ENCODE results near the gene YWHAG. TPM values are rescaled to one million over a fixed set of nuclear protein-coding genes. Genes with fewer than 3 reads are reported as not detected.
A peak's percentile ranks its signal among the peaks of the same experiment; 100 is the strongest.

YWHAG gene
- total and polyA plus RNA-seq, 2 of the 13 experiments (the other 11 are each of a cell fraction or from before 2014, with no cell fraction given): 36.9 to 67.5 TPM

DNA sequence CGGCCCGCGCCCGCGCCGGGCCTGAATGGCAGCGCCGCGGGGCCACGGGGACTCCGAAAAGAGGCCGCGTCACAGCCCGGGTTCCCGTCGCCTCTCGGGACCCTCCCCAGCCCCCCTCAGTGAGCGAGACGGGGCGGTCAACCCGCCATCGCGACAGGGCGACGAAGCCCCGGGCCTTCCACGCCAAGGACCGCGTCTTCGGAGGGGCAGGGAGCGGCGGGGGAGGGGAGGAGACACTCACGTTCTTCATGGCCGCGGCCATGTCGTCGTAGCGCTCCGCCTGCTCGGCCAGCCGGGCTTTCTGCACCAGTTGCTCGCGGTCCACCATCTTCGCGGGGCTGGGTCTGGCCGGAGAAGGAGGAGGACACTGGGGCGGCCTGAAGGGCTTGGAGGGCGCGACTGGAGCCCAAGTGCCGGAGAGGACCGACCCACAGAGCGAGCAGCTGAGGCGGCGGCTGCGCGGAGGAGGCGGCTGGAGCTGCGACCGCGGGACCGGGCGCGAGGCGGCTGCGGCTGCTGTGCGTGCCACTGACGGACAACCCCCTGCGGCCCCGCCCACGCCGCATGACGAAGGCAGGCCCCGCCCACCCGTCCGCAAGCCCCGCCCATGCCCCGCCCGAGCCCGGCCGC is at the start of gene YWHAG (continued):
- TF ChIP-seq FIP1L1 (IDR thresholded peaks at IDR 0.05; ENCODE audit: borderline replicate concordance, insufficient read depth, low read depth, low read length) (no peak), ZNF572 (CRISPR knock-in tag; IDR thresholded peaks at IDR 0.05) (no peak), ZNF263 (CRISPR knock-in tag; IDR thresholded peaks at IDR 0.05) (no peak), ZSCAN31 (CRISPR knock-in tag; IDR thresholded peaks at IDR 0.05; ENCODE audit: low read depth) (peak; percentile 82), ZNF75D (CRISPR knock-in tag; IDR thresholded peaks at IDR 0.05; ENCODE audit: borderline replicate concordance) (no peak), HDAC1 (CRISPR knock-in tag; IDR thresholded peaks at IDR 0.05) (peak; percentile 85), PITX1 (CRISPR knock-in tag; IDR thresholded peaks at IDR 0.05) (0 out of 2 replicates have a peak, but pooled peaks have one; percentile 33), PHF5A (CRISPR knock-in tag; IDR thresholded peaks at IDR 0.05; ENCODE audit: low read depth, unreplicated experiment) (no peak), GZF1 (CRISPR knock-in tag; IDR thresholded peaks at IDR 0.05) (no peak), AHR (CRISPR knock-in tag; IDR thresholded peaks at IDR 0.05) (peak; percentile 87; the same call in 1 of the 2 replicates), ZSCAN29 (CRISPR knock-in tag; conservative IDR thresholded peaks at IDR 0.05) (no peak; the same call in 1 of the 2 replicates), MATR3 (CRISPR knock-in tag; IDR thresholded peaks at IDR 0.05) (no peak)
- TF ChIP-seq, protein P1, sequence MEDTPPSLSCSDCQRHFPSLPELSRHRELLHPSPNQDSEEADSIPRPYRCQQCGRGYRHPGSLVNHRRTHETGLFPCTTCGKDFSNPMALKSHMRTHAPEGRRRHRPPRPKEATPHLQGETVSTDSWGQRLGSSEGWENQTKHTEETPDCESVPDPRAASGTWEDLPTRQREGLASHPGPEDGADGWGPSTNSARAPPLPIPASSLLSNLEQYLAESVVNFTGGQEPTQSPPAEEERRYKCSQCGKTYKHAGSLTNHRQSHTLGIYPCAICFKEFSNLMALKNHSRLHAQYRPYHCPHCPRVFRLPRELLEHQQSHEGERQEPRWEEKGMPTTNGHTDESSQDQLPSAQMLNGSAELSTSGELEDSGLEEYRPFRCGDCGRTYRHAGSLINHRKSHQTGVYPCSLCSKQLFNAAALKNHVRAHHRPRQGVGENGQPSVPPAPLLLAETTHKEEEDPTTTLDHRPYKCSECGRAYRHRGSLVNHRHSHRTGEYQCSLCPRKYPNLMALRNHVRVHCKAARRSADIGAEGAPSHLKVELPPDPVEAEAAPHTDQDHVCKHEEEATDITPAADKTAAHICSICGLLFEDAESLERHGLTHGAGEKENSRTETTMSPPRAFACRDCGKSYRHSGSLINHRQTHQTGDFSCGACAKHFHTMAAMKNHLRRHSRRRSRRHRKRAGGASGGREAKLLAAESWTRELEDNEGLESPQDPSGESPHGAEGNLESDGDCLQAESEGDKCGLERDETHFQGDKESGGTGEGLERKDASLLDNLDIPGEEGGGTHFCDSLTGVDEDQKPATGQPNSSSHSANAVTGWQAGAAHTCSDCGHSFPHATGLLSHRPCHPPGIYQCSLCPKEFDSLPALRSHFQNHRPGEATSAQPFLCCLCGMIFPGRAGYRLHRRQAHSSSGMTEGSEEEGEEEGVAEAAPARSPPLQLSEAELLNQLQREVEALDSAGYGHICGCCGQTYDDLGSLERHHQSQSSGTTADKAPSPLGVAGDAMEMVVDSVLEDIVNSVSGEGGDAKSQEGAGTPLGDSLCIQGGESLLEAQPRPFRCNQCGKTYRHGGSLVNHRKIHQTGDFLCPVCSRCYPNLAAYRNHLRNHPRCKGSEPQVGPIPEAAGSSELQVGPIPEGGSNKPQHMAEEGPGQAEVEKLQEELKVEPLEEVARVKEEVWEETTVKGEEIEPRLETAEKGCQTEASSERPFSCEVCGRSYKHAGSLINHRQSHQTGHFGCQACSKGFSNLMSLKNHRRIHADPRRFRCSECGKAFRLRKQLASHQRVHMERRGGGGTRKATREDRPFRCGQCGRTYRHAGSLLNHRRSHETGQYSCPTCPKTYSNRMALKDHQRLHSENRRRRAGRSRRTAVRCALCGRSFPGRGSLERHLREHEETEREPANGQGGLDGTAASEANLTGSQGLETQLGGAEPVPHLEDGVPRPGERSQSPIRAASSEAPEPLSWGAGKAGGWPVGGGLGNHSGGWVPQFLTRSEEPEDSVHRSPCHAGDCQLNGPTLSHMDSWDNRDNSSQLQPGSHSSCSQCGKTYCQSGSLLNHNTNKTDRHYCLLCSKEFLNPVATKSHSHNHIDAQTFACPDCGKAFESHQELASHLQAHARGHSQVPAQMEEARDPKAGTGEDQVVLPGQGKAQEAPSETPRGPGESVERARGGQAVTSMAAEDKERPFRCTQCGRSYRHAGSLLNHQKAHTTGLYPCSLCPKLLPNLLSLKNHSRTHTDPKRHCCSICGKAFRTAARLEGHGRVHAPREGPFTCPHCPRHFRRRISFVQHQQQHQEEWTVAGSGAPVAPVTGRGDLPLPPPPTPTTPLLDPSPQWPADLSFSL (CRISPR knock-in tag; IDR thresholded peaks at IDR 0.05): no peak
- TF ChIP-seq, protein P2, sequence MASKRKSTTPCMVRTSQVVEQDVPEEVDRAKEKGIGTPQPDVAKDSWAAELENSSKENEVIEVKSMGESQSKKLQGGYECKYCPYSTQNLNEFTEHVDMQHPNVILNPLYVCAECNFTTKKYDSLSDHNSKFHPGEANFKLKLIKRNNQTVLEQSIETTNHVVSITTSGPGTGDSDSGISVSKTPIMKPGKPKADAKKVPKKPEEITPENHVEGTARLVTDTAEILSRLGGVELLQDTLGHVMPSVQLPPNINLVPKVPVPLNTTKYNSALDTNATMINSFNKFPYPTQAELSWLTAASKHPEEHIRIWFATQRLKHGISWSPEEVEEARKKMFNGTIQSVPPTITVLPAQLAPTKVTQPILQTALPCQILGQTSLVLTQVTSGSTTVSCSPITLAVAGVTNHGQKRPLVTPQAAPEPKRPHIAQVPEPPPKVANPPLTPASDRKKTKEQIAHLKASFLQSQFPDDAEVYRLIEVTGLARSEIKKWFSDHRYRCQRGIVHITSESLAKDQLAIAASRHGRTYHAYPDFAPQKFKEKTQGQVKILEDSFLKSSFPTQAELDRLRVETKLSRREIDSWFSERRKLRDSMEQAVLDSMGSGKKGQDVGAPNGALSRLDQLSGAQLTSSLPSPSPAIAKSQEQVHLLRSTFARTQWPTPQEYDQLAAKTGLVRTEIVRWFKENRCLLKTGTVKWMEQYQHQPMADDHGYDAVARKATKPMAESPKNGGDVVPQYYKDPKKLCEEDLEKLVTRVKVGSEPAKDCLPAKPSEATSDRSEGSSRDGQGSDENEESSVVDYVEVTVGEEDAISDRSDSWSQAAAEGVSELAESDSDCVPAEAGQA (IDR thresholded peaks at IDR 0.05; ENCODE audit: low read depth): 0 out of 2 replicates have a peak, but pooled peaks have one; percentile 30
- TF ChIP-seq, protein P2 (CRISPR knock-in tag; IDR thresholded peaks at IDR 0.05; ENCODE audit: borderline replicate concordance): no peak
- TF ChIP-seq, protein P3, sequence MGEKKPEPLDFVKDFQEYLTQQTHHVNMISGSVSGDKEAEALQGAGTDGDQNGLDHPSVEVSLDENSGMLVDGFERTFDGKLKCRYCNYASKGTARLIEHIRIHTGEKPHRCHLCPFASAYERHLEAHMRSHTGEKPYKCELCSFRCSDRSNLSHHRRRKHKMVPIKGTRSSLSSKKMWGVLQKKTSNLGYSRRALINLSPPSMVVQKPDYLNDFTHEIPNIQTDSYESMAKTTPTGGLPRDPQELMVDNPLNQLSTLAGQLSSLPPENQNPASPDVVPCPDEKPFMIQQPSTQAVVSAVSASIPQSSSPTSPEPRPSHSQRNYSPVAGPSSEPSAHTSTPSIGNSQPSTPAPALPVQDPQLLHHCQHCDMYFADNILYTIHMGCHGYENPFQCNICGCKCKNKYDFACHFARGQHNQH (CRISPR knock-in tag; IDR thresholded peaks at IDR 0.05): peak; percentile 81
